K562 (cell line): Measurements from ENCODE around the gene SLC16A10. TPM values are rescaled to one million over a fixed set of nuclear protein-coding genes. Genes with fewer than 3 reads are reported as not detected.

Experiments
- EGR1 ChIP-seq: fragments of 450-650 bp; conservative IDR thresholded peaks from 2 replicates; pipeline ENCODE4 v1.6.1; 2017; ENCODE audit warnings: mild to moderate bottlenecking
- NEUROD1 ChIP-seq: fragments of 150-350 bp; IDR thresholded peaks from 2 replicates; pipeline ENCODE4 v1.6.1; 2014; ENCODE audit warnings: borderline replicate concordance, low read length, low read depth; ENCODE audit not compliant: partially characterized antibody
- NR2F6 ChIP-seq: fragments of 450-650 bp; formaldehyde crosslinking; IDR thresholded peaks from 2 replicates; pipeline ENCODE4 v1.4.0; 2020; ENCODE audit warnings: mild to moderate bottlenecking
- TAF1 ChIP-seq: IDR thresholded peaks from 2 replicates; pipeline ENCODE4 v1.6.1; 2011; ENCODE audit warnings: mild to moderate bottlenecking, low read length, moderate library complexity; ENCODE audit not compliant: insufficient read depth, control insufficient read depth, severe bottlenecking; ENCODE audit errors: extremely low read depth
- ZNF644 ChIP-seq: fragments of 200-800 bp; sonication (Bioruptor generic); IDR thresholded peaks from 2 replicates; pipeline ENCODE4 v1.6.1; 2016; ENCODE audit warnings: low read depth, missing genetic modification characterization, missing compliant biosample characterization
- ZNF699 ChIP-seq: fragments of 250-450 bp; sonication (Bioruptor Pico); IDR thresholded peaks from 2 replicates; pipeline ENCODE4 v1.8.0; 2021; ENCODE audit warnings: mild to moderate bottlenecking, moderate library complexity; ENCODE audit not compliant: insufficient replicate concordance
- polyA plus RNA-seq, 8 experiments: library from polyadenylated mRNA; depleted of rRNA in 4 of 8; stranded (reverse) in 5 of 8; unstranded in 3 of 8; fragments of >200 nt; fragmentation: Nextera tagmentation in 2 of 8; fragmentation: Illumina TruSeq in 1 of 8; extraction: Ambion mirVana in 2 of 8; extraction: Trizol in 1 of 8; gene quantifications; 2 replicates each; pipeline versions ENCODE4 v1.2.1 to v1.2.3, GENCODE V29; 2011 to 2014; ENCODE audit warnings: inconsistent platforms in 1 of 8, missing spikeins in 1 of 8
- total RNA-seq, 7 experiments: library from RNA; depleted of rRNA in 6 of 7; stranded (reverse); fragments of >200 nt in 6 of 7; fragmentation: Illumina TruSeq in 2 of 7; extraction: Trizol in 2 of 7; gene quantifications; 2 replicates each; pipeline versions ENCODE4 v1.2.1 to v1.2.3, GENCODE V29; 2011 to 2021; ENCODE audit warnings: low replicate concordance in 1 of 7
- TF ChIP-seq, protein P1 (sequence below): fragments of 450-650 bp; formaldehyde crosslinking; IDR thresholded peaks from 2 replicates; pipeline ENCODE4 v1.4.0; 2020; ENCODE audit warnings: mild to moderate bottlenecking, moderate library complexity
- TF ChIP-seq, protein P2 (sequence below): sonication (generic); formaldehyde crosslinking; IDR thresholded peaks from 2 replicates; pipeline ENCODE4 v1.8.1; 2023; ENCODE audit warnings: mild to moderate bottlenecking, missing genetic modification reagents
- TF ChIP-seq, protein P3 (sequence below): fragments of 250-450 bp; sonication (Bioruptor Pico); IDR thresholded peaks from 2 replicates; pipeline ENCODE4 v1.5.0; 2021
- TF ChIP-seq, protein P4 (sequence below), 2 experiments: fragments of 450-650 bp; IDR thresholded peaks; 2 replicates each; pipeline ENCODE4 v1.6.1; 2016
- TF ChIP-seq, protein P5 (sequence below): IDR thresholded peaks from 2 replicates; pipeline ENCODE4 v1.6.1; 2011; ENCODE audit warnings: borderline replicate concordance, low read depth, mild to moderate bottlenecking, moderate library complexity, low read length; ENCODE audit not compliant: insufficient read depth, poor library complexity, severe bottlenecking
- TF ChIP-seq, protein P6 (sequence below): fragments of 250-450 bp; sonication (Bioruptor Pico); IDR thresholded peaks from 2 replicates; pipeline ENCODE4 v1.9.0; 2021; ENCODE audit warnings: mild to moderate bottlenecking

Gene SLC16A10
- total and polyA plus RNA-seq, 9 of the 15 experiments (the other 6 are each of a cell fraction or from before 2014, with no cell fraction given): 0.02 to 0.54 (median 0.24) TPM; not detected in 4

DNA sequence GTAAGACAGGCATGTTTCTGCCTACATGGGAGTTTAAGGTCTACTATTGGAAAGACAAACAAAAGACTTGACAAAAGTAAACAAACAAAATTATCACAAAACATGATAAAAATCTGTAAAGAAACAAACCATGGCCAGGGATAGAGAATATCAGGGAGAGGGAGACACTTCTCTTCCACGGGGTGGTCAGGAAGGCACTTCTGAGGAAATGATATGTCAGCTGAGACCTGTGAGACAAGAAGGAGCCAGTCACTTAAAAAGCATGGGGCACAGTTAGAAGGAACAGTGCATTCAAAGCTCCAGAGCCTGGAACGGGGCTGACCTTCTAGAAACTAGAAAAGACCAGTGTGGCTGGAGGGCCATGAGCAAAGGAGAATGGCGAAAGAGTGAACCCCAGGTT is 35.1 kb upstream of the SLC16A10 start (continued):
- TF ChIP-seq, protein P1, sequence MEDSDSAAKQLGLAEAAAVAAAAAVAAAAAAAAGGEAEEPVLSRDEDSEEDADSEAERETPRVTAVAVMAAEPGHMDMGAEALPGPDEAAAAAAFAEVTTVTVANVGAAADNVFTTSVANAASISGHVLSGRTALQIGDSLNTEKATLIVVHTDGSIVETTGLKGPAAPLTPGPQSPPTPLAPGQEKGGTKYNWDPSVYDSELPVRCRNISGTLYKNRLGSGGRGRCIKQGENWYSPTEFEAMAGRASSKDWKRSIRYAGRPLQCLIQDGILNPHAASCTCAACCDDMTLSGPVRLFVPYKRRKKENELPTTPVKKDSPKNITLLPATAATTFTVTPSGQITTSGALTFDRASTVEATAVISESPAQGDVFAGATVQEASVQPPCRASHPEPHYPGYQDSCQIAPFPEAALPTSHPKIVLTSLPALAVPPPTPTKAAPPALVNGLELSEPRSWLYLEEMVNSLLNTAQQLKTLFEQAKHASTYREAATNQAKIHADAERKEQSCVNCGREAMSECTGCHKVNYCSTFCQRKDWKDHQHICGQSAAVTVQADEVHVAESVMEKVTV (CRISPR knock-in tag): no peak
- TF ChIP-seq ZNF644: no peak
- TF ChIP-seq, protein P2, sequence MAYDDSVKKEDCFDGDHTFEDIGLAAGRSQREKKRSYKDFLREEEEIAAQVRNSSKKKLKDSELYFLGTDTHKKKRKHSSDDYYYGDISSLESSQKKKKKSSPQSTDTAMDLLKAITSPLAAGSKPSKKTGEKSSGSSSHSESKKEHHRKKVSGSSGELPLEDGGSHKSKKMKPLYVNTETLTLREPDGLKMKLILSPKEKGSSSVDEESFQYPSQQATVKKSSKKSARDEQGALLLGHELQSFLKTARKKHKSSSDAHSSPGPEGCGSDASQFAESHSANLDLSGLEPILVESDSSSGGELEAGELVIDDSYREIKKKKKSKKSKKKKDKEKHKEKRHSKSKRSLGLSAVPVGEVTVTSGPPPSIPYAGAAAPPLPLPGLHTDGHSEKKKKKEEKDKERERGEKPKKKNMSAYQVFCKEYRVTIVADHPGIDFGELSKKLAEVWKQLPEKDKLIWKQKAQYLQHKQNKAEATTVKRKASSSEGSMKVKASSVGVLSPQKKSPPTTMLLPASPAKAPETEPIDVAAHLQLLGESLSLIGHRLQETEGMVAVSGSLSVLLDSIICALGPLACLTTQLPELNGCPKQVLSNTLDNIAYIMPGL (CRISPR knock-in tag): no peak
- TF ChIP-seq EGR1: no peak
- TF ChIP-seq NEUROD1: no peak
- no peak for TF ChIP-seq TAF1
- TF ChIP-seq, protein P3, sequence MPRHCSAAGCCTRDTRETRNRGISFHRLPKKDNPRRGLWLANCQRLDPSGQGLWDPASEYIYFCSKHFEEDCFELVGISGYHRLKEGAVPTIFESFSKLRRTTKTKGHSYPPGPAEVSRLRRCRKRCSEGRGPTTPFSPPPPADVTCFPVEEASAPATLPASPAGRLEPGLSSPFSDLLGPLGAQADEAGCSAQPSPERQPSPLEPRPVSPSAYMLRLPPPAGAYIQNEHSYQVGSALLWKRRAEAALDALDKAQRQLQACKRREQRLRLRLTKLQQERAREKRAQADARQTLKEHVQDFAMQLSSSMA (CRISPR knock-in tag): no peak
- TF ChIP-seq NR2F6 (CRISPR knock-in tag): no peak
- TF ChIP-seq, protein P4, sequence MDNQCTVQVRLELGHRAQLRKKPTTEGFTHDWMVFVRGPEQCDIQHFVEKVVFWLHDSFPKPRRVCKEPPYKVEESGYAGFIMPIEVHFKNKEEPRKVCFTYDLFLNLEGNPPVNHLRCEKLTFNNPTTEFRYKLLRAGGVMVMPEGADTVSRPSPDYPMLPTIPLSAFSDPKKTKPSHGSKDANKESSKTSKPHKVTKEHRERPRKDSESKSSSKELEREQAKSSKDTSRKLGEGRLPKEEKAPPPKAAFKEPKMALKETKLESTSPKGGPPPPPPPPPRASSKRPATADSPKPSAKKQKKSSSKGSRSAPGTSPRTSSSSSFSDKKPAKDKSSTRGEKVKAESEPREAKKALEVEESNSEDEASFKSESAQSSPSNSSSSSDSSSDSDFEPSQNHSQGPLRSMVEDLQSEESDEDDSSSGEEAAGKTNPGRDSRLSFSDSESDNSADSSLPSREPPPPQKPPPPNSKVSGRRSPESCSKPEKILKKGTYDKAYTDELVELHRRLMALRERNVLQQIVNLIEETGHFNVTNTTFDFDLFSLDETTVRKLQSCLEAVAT (IDR thresholded peaks at IDR 0.05): no peak
- TF ChIP-seq, protein P5, sequence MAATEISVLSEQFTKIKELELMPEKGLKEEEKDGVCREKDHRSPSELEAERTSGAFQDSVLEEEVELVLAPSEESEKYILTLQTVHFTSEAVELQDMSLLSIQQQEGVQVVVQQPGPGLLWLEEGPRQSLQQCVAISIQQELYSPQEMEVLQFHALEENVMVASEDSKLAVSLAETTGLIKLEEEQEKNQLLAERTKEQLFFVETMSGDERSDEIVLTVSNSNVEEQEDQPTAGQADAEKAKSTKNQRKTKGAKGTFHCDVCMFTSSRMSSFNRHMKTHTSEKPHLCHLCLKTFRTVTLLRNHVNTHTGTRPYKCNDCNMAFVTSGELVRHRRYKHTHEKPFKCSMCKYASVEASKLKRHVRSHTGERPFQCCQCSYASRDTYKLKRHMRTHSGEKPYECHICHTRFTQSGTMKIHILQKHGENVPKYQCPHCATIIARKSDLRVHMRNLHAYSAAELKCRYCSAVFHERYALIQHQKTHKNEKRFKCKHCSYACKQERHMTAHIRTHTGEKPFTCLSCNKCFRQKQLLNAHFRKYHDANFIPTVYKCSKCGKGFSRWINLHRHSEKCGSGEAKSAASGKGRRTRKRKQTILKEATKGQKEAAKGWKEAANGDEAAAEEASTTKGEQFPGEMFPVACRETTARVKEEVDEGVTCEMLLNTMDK: no peak
- no peak for TF ChIP-seq ZNF699 (CRISPR knock-in tag)
- TF ChIP-seq, protein P6, sequence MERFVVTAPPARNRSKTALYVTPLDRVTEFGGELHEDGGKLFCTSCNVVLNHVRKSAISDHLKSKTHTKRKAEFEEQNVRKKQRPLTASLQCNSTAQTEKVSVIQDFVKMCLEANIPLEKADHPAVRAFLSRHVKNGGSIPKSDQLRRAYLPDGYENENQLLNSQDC: no peak
